ENCODE results near the gene EIF2D. TPM values are rescaled to one million over a fixed set of nuclear protein-coding genes. Genes with fewer than 3 reads are reported as not detected.

Gene EIF2D
- total RNA-seq, 1 donor from 2014 or later: 45.6 TPM

- no peak for DNase-seq (ENCODE audit: low read depth)
- no peak overlapping the region for H3K4me3 ChIP-seq (ENCODE audit: low read depth, low read length)
- no peak for TF ChIP-seq CTCF (conservative IDR thresholded peaks at IDR 0.05; ENCODE audit: low read depth, low read length)
Observed at GRCh38 chr1:206551296-206551985, 60.8 kb downstream of the EIF2D start.

GRCh38 chr1:206550446-206550845, 61.8 kb downstream of the EIF2D start:
- TF ChIP-seq CTCF (conservative IDR thresholded peaks at IDR 0.05; ENCODE audit: low read depth, low read length): no peak
- H3K4me3 ChIP-seq (ENCODE audit: low read depth, low read length): no peak overlapping the region
- no peak for DNase-seq (ENCODE audit: low read depth)

GRCh38 chr1:206547104-206547503, 65.2 kb downstream of the EIF2D start:
- no peak for TF ChIP-seq CTCF (conservative IDR thresholded peaks at IDR 0.05; ENCODE audit: low read depth, low read length)
- DNase-seq (ENCODE audit: low read depth): no peak
- H3K4me3 ChIP-seq (ENCODE audit: low read depth, low read length): no peak overlapping the region

- TF ChIP-seq CTCF (conservative IDR thresholded peaks at IDR 0.05; ENCODE audit: low read depth, low read length): no peak
- DNase-seq (ENCODE audit: low read depth): no peak
- no peak overlapping the region for H3K4me3 ChIP-seq (ENCODE audit: low read depth, low read length)
Observed at GRCh38 chr1:206545351-206545750, 66.9 kb downstream of the EIF2D start.

- TF ChIP-seq CTCF (conservative IDR thresholded peaks at IDR 0.05; ENCODE audit: low read depth, low read length): peak; percentile 91
- no peak for DNase-seq (ENCODE audit: low read depth)
- no peak overlapping the region for H3K4me3 ChIP-seq (ENCODE audit: low read depth, low read length)
Observed at GRCh38 chr1:206544562-206545257, 67.6 kb downstream of the EIF2D start.

Other genes with a start within 250 kb of the EIF2D start
- gene IKBKE, start 142.0 kb downstream of the EIF2D start, total RNA-seq: 15.6 and 22.3 TPM in 2 replicates
- 3.5 and 4.7 TPM in 2 replicates for gene RASSF5, start 104.9 kb downstream of the EIF2D start, total RNA-seq
- gene DYRK3, start 23.1 kb upstream of the EIF2D start, total RNA-seq: 2.9 and 5.1 TPM in 2 replicates
- 45.5 and 57.9 TPM in 2 replicates for gene MAPKAPK2, start 72.4 kb upstream of the EIF2D start, total RNA-seq
- gene IL19, start 158.3 kb upstream of the EIF2D start, total RNA-seq: not detected in 2 replicates
- gene IL10, start 160.0 kb upstream of the EIF2D start, total RNA-seq: not detected in 2 replicates